GM12891 (cell line): Measurements from ENCODE around the gene DSCAM.

Experiments used
- POLR2A ChIP-seq: IDR thresholded peaks from 2 replicates; pipeline ENCODE4 v1.6.1; 2011; ENCODE audit warnings: low read depth, low read length, control low read depth
- POLR2AphosphoS5 ChIP-seq: IDR thresholded peaks from 2 replicates; pipeline ENCODE4 v1.6.1; 2011; ENCODE audit warnings: low read depth, low read length, control low read depth

DNA sequence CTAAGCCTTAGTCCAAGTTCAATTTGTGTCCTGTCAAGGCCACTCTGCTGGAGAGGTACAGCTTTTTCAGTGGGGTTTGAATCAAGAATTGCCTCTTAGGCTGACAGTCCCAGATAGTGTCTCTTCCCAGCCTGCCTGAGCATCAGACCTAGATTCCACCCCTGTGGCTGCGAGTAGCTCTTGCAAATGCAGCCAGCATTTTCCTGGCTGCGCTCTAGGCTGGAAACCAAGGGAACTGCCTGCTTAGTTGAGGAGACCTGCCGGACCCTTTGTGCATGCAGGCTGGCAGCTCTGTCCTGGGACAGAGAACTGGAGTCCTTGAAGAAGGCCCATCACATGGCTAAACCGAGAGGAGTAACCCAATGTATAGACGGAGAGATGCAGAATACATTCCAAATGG, 686.0 kb downstream of the DSCAM start:
- no peak for TF ChIP-seq POLR2AphosphoS5
- TF ChIP-seq POLR2A: no peak
